Mesendoderm (in vitro differentiated cells): Measurements from ENCODE around the gene MYO1C.

Experiments
- DNase-seq: peaks from one replicate; pipeline ENCODE4 v3.0.0; 2013
- H2AK5ac ChIP-seq: 2 replicates; pipeline ENCODE4 v1.6.1; 2013; ENCODE audit warnings: low read length, inconsistent platforms
- H2BK120ac ChIP-seq: 2 replicates; pipeline ENCODE4 v1.6.1; 2013; ENCODE audit warnings: low read depth, mild to moderate bottlenecking, low read length, moderate library complexity, mixed read lengths
- H2BK15ac ChIP-seq: replicated peaks from 2 replicates; pipeline ENCODE4 v1.6.1; 2013; ENCODE audit warnings: low read depth, mild to moderate bottlenecking, moderate library complexity
- H2BK5ac ChIP-seq: 2 replicates; pipeline ENCODE4 v1.6.1; 2013; ENCODE audit warnings: low read length, inconsistent platforms
- H3K18ac ChIP-seq: 2 replicates; pipeline ENCODE4 v1.6.1; 2013; ENCODE audit warnings: mild to moderate bottlenecking, low read length, mixed read lengths
- H3K23ac ChIP-seq: one replicate; pipeline ENCODE4 v1.6.1; 2013; ENCODE audit warnings: low read length
- H3K27ac ChIP-seq: 2 replicates; pipeline ENCODE4 v1.5.1; 2013; ENCODE audit warnings: low read depth, mild to moderate bottlenecking, inconsistent platforms, low read length, moderate library complexity
- H3K27me3 ChIP-seq: 2 replicates; pipeline ENCODE4 v1.6.1; 2013; ENCODE audit warnings: low read length, control low read depth, mild to moderate bottlenecking, inconsistent platforms; ENCODE audit not compliant: insufficient read depth, poor library complexity
- H3K36me3 ChIP-seq: 2 replicates; pipeline ENCODE4 v1.6.1; 2013; ENCODE audit warnings: low read length, inconsistent platforms; ENCODE audit not compliant: control insufficient read depth, insufficient read depth
- H3K4ac ChIP-seq: one replicate; pipeline ENCODE4 v1.6.1; 2013; ENCODE audit warnings: low read depth, mild to moderate bottlenecking, low read length, moderate library complexity
- H3K4me1 ChIP-seq: 2 replicates; pipeline ENCODE4 v1.6.1; 2013; ENCODE audit warnings: low read depth, low read length, inconsistent platforms; ENCODE audit not compliant: control insufficient read depth
- H3K4me2 ChIP-seq: 2 replicates; pipeline ENCODE4 v1.6.1; 2013; ENCODE audit warnings: low read length
- H3K4me3 ChIP-seq: 2 replicates; pipeline ENCODE4 v1.5.1; 2013; ENCODE audit warnings: mild to moderate bottlenecking, low read length
- H3K56ac ChIP-seq: one replicate; pipeline ENCODE4 v1.6.1; 2013; ENCODE audit warnings: low read length
- H3K79me1 ChIP-seq: 2 replicates; pipeline ENCODE4 v1.6.1; 2013; ENCODE audit warnings: low read length, inconsistent platforms
- H3K79me2 ChIP-seq: 2 replicates; pipeline ENCODE4 v1.6.1; 2013; ENCODE audit warnings: mild to moderate bottlenecking, low read length; ENCODE audit not compliant: control insufficient read depth, insufficient read depth
- H3K9ac ChIP-seq: 2 replicates; pipeline ENCODE4 v1.6.1; 2013; ENCODE audit warnings: low read length, inconsistent platforms
- H4K5ac ChIP-seq: one replicate; pipeline ENCODE4 v1.6.1; 2013; ENCODE audit warnings: low read length
- H4K8ac ChIP-seq: one replicate; pipeline ENCODE4 v1.6.1; 2013; ENCODE audit warnings: low read depth, mild to moderate bottlenecking, control low read depth, low read length, moderate library complexity
- WGBS: extraction: QIAGEN DNeasy Blood & Tissue Kit; methylation state at CpG from one replicate; pipeline ENCODE4 v1.1.7; 2013; ENCODE audit warnings: low lambda C conversion rate, missing lambda C conversion rate; ENCODE audit not compliant: insufficient coverage; ENCODE audit errors: extremely low coverage; 5-methylcytosine and 5-hydroxymethylcytosine counted together

MYO1C gene

GRCh38 chr17:1462164-1463112, 30.0 kb downstream of the MYO1C start:
- Histone ChIP-seq H3K4me3 (no peak overlapping the region), H3K4me1 (no peaks in the 10 kb centered on the region), H2BK15ac (no peak overlapping the region), H2AK5ac (no peak overlapping the region), H3K18ac (no peak overlapping the region), H3K27me3 (no peaks in the 10 kb centered on the region), H2BK120ac (no peak overlapping the region), H3K27ac (no peak overlapping the region), H3K4me2 (no peak overlapping the region), H4K5ac (no peak overlapping the region), H3K9ac (no peak overlapping the region), H3K79me1 (no peaks in the 10 kb centered on the region), H2BK5ac (no peak overlapping the region), H3K36me3 (peaks cover 2% of the 10 kb centered on the region), H4K8ac (no peak overlapping the region), H3K79me2 (no peaks in the 10 kb centered on the region), H3K23ac (no peak overlapping the region), H3K4ac (no peak overlapping the region), H3K56ac (no peak overlapping the region)
- DNase-seq = no peak
- WGBS = no CpG with 5 or more reads among the region's 33 CpGs

GRCh38 chr17:1461198-1461944, 31.1 kb downstream of the MYO1C start:
- H3K18ac ChIP-seq = no peak overlapping the region
- DNase-seq = peak; percentile 51
- H4K5ac ChIP-seq = no peak overlapping the region
- H2AK5ac ChIP-seq = no peak overlapping the region
- no peak overlapping the region for H3K4ac ChIP-seq
- H3K4me1 ChIP-seq = no peaks in the 10 kb centered on the region
- H2BK5ac ChIP-seq = no peak overlapping the region
- no CpG with 5 or more reads among the region's 18 CpGs for WGBS
- no peak overlapping the region for H2BK120ac ChIP-seq
- H3K79me2 ChIP-seq = no peaks in the 10 kb centered on the region
- no peaks in the 10 kb centered on the region for H3K79me1 ChIP-seq
- no peak overlapping the region for H3K4me3 ChIP-seq
- H3K4me2 ChIP-seq = no peak overlapping the region
- no peak overlapping the region for H3K27ac ChIP-seq
- H3K23ac ChIP-seq = no peak overlapping the region
- no peak overlapping the region for H4K8ac ChIP-seq
- no peak overlapping the region for H3K56ac ChIP-seq
- no peaks in the 10 kb centered on the region for H3K36me3 ChIP-seq
- H3K27me3 ChIP-seq = no peaks in the 10 kb centered on the region
- H3K9ac ChIP-seq = no peak overlapping the region
- H2BK15ac ChIP-seq = no peak overlapping the region

- H2AK5ac ChIP-seq = no peak overlapping the region
- H3K27ac ChIP-seq = no peak overlapping the region
- no CpG with 5 or more reads among the region's 6 CpGs for WGBS
- no peak overlapping the region for H3K4me2 ChIP-seq
- H3K79me2 ChIP-seq = peaks cover 7% of the 10 kb centered on the region
- no peak overlapping the region for H2BK15ac ChIP-seq
- H2BK5ac ChIP-seq = no peak overlapping the region
- H3K79me1 ChIP-seq = no peaks in the 10 kb centered on the region
- no peak overlapping the region for H4K5ac ChIP-seq
- no peak overlapping the region for H3K56ac ChIP-seq
- no peaks in the 10 kb centered on the region for H3K27me3 ChIP-seq
- DNase-seq = no peak
- no peak overlapping the region for H3K4ac ChIP-seq
- H3K23ac ChIP-seq = no peak overlapping the region
- no peak overlapping the region for H3K9ac ChIP-seq
- no peak overlapping the region for H3K18ac ChIP-seq
- H2BK120ac ChIP-seq = no peak overlapping the region
- no peak overlapping the region for H3K4me3 ChIP-seq
- H4K8ac ChIP-seq = no peak overlapping the region
- H3K36me3 ChIP-seq = no peaks in the 10 kb centered on the region
- H3K4me1 ChIP-seq = no peaks in the 10 kb centered on the region
Measured at GRCh38 chr17:1460233-1460632, 32.3 kb downstream of the MYO1C start.

GRCh38 chr17:1455797-1456599, 36.5 kb downstream of the MYO1C start, which contains the start of gene CRK:
CRK (minus strand) TSS chr17:1456232; CDS start chr17:1456117, 115 bp downstream.
- Histone ChIP-seq H2BK120ac (no peak within 1 kb of the TSS), H3K4me2 (peak within 1 kb of the TSS; percentile 95), H3K36me3 (peaks cover 1% of the 10 kb centered on the region), H3K4me1 (peaks cover 2% of the 10 kb centered on the region), H3K56ac (peak within 1 kb of the TSS; percentile 98), H2AK5ac (no peak within 1 kb of the TSS), H3K27ac (peak within 1 kb of the TSS; percentile 93), H3K18ac (peak within 1 kb of the TSS; percentile 99), H4K5ac (no peak within 1 kb of the TSS), H3K27me3 (no peaks in the 10 kb centered on the region), H4K8ac (peak within 1 kb of the TSS; percentile 89), H2BK5ac (no peak within 1 kb of the TSS), H3K23ac (peak within 1 kb of the TSS; percentile 80), H3K4ac (peak within 1 kb of the TSS; percentile 40), H3K79me1 (peaks cover 4% of the 10 kb centered on the region), H3K4me3 (peak within 1 kb of the TSS; percentile 97), H2BK15ac (no peak within 1 kb of the TSS), H3K79me2 (peaks cover 46% of the 10 kb centered on the region), H3K9ac (peak within 1 kb of the TSS; percentile 98)
- WGBS = no CpG with 5 or more reads among the region's 93 CpGs
- DNase-seq = peak; percentile 97

GRCh38 chr17:1455291-1455796, 37.1 kb downstream of the MYO1C start:
- no peak overlapping the region for H4K8ac ChIP-seq
- peaks cover 51% of the 10 kb centered on the region for H3K79me2 ChIP-seq
- H2BK5ac ChIP-seq = no peak overlapping the region
- peak overlapping the region; percentile 98 for H3K56ac ChIP-seq
- H3K9ac ChIP-seq = peak overlapping the region; percentile 98
- H3K27ac ChIP-seq = peak overlapping the region; percentile 93
- H2BK15ac ChIP-seq = no peak overlapping the region
- peak overlapping the region; percentile 97 for H3K4me3 ChIP-seq
- H3K23ac ChIP-seq = peak overlapping the region; percentile 80
- no CpG with 5 or more reads among the region's 31 CpGs for WGBS
- peak overlapping the region; percentile 95 for H3K4me2 ChIP-seq
- peaks cover 1% of the 10 kb centered on the region for H3K36me3 ChIP-seq
- H3K27me3 ChIP-seq = no peaks in the 10 kb centered on the region
- H2AK5ac ChIP-seq = no peak overlapping the region
- H3K4me1 ChIP-seq = peaks cover 2% of the 10 kb centered on the region
- H2BK120ac ChIP-seq = no peak overlapping the region
- DNase-seq = peak; percentile 86
- H4K5ac ChIP-seq = no peak overlapping the region
- peak overlapping the region; percentile 99 for H3K18ac ChIP-seq
- peaks cover 4% of the 10 kb centered on the region for H3K79me1 ChIP-seq
- H3K4ac ChIP-seq = peak overlapping the region; percentile 40
